ENCODE measurements around the gene DNAJC5.
"Not testable (repeated sequence)": the region's sequence is repeated elsewhere in the genome, so short reads cannot be mapped to it uniquely, and the experiment has no call there.

Gene DNAJC5

GRCh38 chr20:63894358-63895201 lies at the start of gene DNAJC5:
TSS of gene DNAJC5 (plus strand) at chr20:63895126. CDS start at chr20:63928346, 33,220 bp downstream.
- Mint-ChIP-seq H3K4me3 (peak within 1 kb of the TSS; percentile 81 to 82), H3K27me3 (no peaks in the 10 kb centered on the region), H3K9me3 (no peaks in the 10 kb centered on the region), H3K4me1 (peaks cover 23 to 43% of the 10 kb centered on the region in 2 donors), H3K36me3 (peaks cover 23 to 37% of the 10 kb centered on the region in 2 donors), H3K27ac (peak within 1 kb of the TSS; percentile 94)
- ATAC-seq (replicated peaks) (peak; percentile 77 to 87), DNase-seq (peak; percentile 95)

- peaks cover 0 to 4% of the 10 kb centered on the region in 2 donors for H3K36me3 Mint-ChIP-seq
- ATAC-seq (replicated peaks), result no peak
- peak overlapping the region in 1 of 2 donors; percentile 55 for H3K4me3 Mint-ChIP-seq
- peak overlapping the region; percentile 10 for H3K27ac Mint-ChIP-seq
- DNase-seq, result no peak
- H3K27me3 Mint-ChIP-seq, result peaks cover 33 to 36% of the 10 kb centered on the region in 2 donors
- H3K4me1 Mint-ChIP-seq, result peaks cover 27 to 46% of the 10 kb centered on the region in 2 donors
- peaks cover 0 to 1% of the 10 kb centered on the region in 2 donors for H3K9me3 Mint-ChIP-seq
Observed at GRCh38 chr20:63846128-63846771, 48.7 kb upstream of the DNAJC5 start.

- peaks cover 30 to 46% of the 10 kb centered on the region in 2 donors for H3K4me1 Mint-ChIP-seq
Observed at GRCh38 chr20:63846888-63847236, 48.1 kb upstream of the DNAJC5 start.

GRCh38 chr20:63847237-63848002 lies 47.5 kb upstream of the DNAJC5 start:
- H3K36me3 Mint-ChIP-seq, result peaks cover 0 to 4% of the 10 kb centered on the region in 2 donors
- H3K27me3 Mint-ChIP-seq, result peaks cover 33 to 40% of the 10 kb centered on the region in 2 donors
- no peak overlapping the region for H3K27ac Mint-ChIP-seq
- no peak for DNase-seq
- H3K4me3 Mint-ChIP-seq, result no peak overlapping the region
- H3K4me1 Mint-ChIP-seq, result peaks cover 28 to 46% of the 10 kb centered on the region in 2 donors
- no peak for ATAC-seq (replicated peaks)
- peaks cover 0 to 1% of the 10 kb centered on the region in 2 donors for H3K9me3 Mint-ChIP-seq

More at GRCh38 chr20:63846888-63847236, 48.1 kb upstream of the DNAJC5 start:
- ATAC-seq (replicated peaks), result no peak
- Mint-ChIP-seq H3K4me3 (no peak overlapping the region), H3K27me3 (peaks cover 33 to 36% of the 10 kb centered on the region in 2 donors), H3K9me3 (peaks cover 0 to 1% of the 10 kb centered on the region in 2 donors), H3K36me3 (peaks cover 0 to 4% of the 10 kb centered on the region in 2 donors), H3K27ac (no peak overlapping the region)
- DNase-seq, result no peak

- DNase-seq (no peak), ATAC-seq (replicated peaks) (no peak)
- peaks cover 30 to 41% of the 10 kb centered on the region in 2 donors for H3K27me3 Mint-ChIP-seq
- H3K4me3 Mint-ChIP-seq, result no peak overlapping the region
- no peak overlapping the region for H3K27ac Mint-ChIP-seq
- peaks cover 0 to 1% of the 10 kb centered on the region in 2 donors for H3K9me3 Mint-ChIP-seq
- peaks cover 0 to 4% of the 10 kb centered on the region in 2 donors for H3K36me3 Mint-ChIP-seq
- H3K4me1 Mint-ChIP-seq, result peaks cover 25 to 38% of the 10 kb centered on the region in 2 donors
Observed at GRCh38 chr20:63848003-63848911, 46.7 kb upstream of the DNAJC5 start.

GRCh38 chr20:63850689-63851547 lies 44.0 kb upstream of the DNAJC5 start:
- Mint-ChIP-seq H3K4me3 (peak overlapping the region; percentile 17 to 30), H3K4me1 (peaks cover 24 to 40% of the 10 kb centered on the region in 2 donors), H3K9me3 (peaks cover 0 to 1% of the 10 kb centered on the region in 2 donors), H3K27ac (peak overlapping the region; percentile 89), H3K27me3 (peaks cover 20 to 28% of the 10 kb centered on the region in 2 donors), H3K36me3 (peaks cover 0 to 4% of the 10 kb centered on the region in 2 donors)
- ATAC-seq (replicated peaks) (peak; percentile 92 to 94), DNase-seq (peak; percentile 79)

- H3K4me3 Mint-ChIP-seq, result peak overlapping the region in 1 of 2 donors; percentile 11
- H3K4me1 Mint-ChIP-seq, result peaks cover 22 to 41% of the 10 kb centered on the region in 2 donors
- H3K27me3 Mint-ChIP-seq, result peaks cover 16 to 24% of the 10 kb centered on the region in 2 donors
- not testable (repeated sequence) for H3K9me3 Mint-ChIP-seq; DNase-seq; H3K36me3 Mint-ChIP-seq; ATAC-seq (replicated peaks); H3K27ac Mint-ChIP-seq
Observed at GRCh38 chr20:63851548-63851943, 43.4 kb upstream of the DNAJC5 start.

GRCh38 chr20:63853733-63854068 lies 41.2 kb upstream of the DNAJC5 start:
- DNase-seq; H3K9me3 Mint-ChIP-seq; H3K36me3 Mint-ChIP-seq; ATAC-seq (replicated peaks): not testable (repeated sequence)
- Mint-ChIP-seq H3K4me1 (peaks cover 37 to 63% of the 10 kb centered on the region in 2 donors), H3K27me3 (peaks cover 16 to 24% of the 10 kb centered on the region in 2 donors), H3K27ac (peak overlapping the region; percentile 56), H3K4me3 (peak overlapping the region in 1 of 2 donors; percentile 4)

- Mint-ChIP-seq H3K36me3 (peaks cover 0 to 4% of the 10 kb centered on the region in 2 donors), H3K4me3 (peak overlapping the region; percentile 4 to 50), H3K9me3 (peaks cover 0 to 1% of the 10 kb centered on the region in 2 donors), H3K27me3 (peaks cover 16 to 24% of the 10 kb centered on the region in 2 donors), H3K4me1 (peaks cover 41 to 68% of the 10 kb centered on the region in 2 donors), H3K27ac (peak overlapping the region; percentile 56)
- ATAC-seq (replicated peaks) (no peak), DNase-seq (no peak)
Observed at GRCh38 chr20:63854069-63854765, 40.7 kb upstream of the DNAJC5 start.

- Mint-ChIP-seq H3K36me3 (peaks cover 0 to 4% of the 10 kb centered on the region in 2 donors), H3K4me1 (peaks cover 44 to 73% of the 10 kb centered on the region in 2 donors), H3K9me3 (peaks cover 0 to 1% of the 10 kb centered on the region in 2 donors), H3K27me3 (peaks cover 16 to 24% of the 10 kb centered on the region in 2 donors), H3K27ac (no peak overlapping the region), H3K4me3 (peak overlapping the region in 1 of 2 donors; percentile 50)
- ATAC-seq (replicated peaks) (no peak), DNase-seq (no peak)
Observed at GRCh38 chr20:63854766-63855362, 40.1 kb upstream of the DNAJC5 start.

GRCh38 chr20:63855363-63856097 lies 39.4 kb upstream of the DNAJC5 start:
- Mint-ChIP-seq H3K36me3 (peaks cover 4 to 5% of the 10 kb centered on the region in 2 donors), H3K4me1 (peaks cover 45 to 73% of the 10 kb centered on the region in 2 donors), H3K27me3 (peaks cover 14 to 22% of the 10 kb centered on the region in 2 donors), H3K27ac (no peak overlapping the region), H3K9me3 (peaks cover 0 to 1% of the 10 kb centered on the region in 2 donors), H3K4me3 (no peak overlapping the region)
- ATAC-seq (replicated peaks), result no peak
- DNase-seq, result no peak
